IMR-90 (cell line): Measurements from ENCODE around the gene TMED4. TPM values are rescaled to one million over a fixed set of nuclear protein-coding genes. Genes with fewer than 3 reads are reported as not detected.
"Not testable (repeated sequence)": the region's sequence is repeated elsewhere in the genome, so short reads cannot be mapped to it uniquely, and the experiment has no call there.

Experiments used
- ATAC-seq: fragments of 200-7000 bp; cut with Tn5 transposase; 2 replicates; pipeline ENCODE4 v1.9.1; 2020; ENCODE audit warnings: low read depth, mild to moderate bottlenecking, moderate library complexity
- BruUV-seq: library from RNA; stranded (reverse); fragments of 400-500 nt; replicated peaks from 2 replicates; lab custom pipeline; 2021; lab: Mats Ljungman, UMichigan
- CTCF ChIA-PET: fragments of 300-600 bp; formaldehyde crosslinking; extraction: SDS; loops from one replicate; lab custom pipeline; 2021; ENCODE audit warnings: antibody characterized with exemption; lab: Yijun Ruan, JAX
- POLR2A ChIA-PET: fragments of 300-600 bp; sonication (Branson Sonifier 250); formaldehyde crosslinking; loops from one replicate; lab custom pipeline; 2022; ENCODE audit warnings: antibody characterized with exemption; ENCODE audit not compliant: unreplicated experiment; lab: Charles Lee
- DNase-seq: peaks from one replicate; pipeline ENCODE4 v3.0.0; 2013
- H2AFZ ChIP-seq: replicated peaks from 2 replicates; pipeline ENCODE3; 2013; ENCODE audit warnings: low read length, mild to moderate bottlenecking; ENCODE audit not compliant: poor library complexity
- H2AK5ac ChIP-seq: 2 replicates; pipeline ENCODE4 v1.6.1; 2013; ENCODE audit warnings: low read depth, low read length, inconsistent platforms
- H2AK9ac ChIP-seq: replicated peaks from 2 replicates; pipeline ENCODE3; 2013; ENCODE audit warnings: mild to moderate bottlenecking, low read depth, low read length, moderate library complexity; ENCODE audit not compliant: poor library complexity
- H2BK120ac ChIP-seq: 2 replicates; pipeline ENCODE4 v1.6.1; 2013; ENCODE audit warnings: low read depth, low read length, inconsistent platforms
- H2BK15ac ChIP-seq: 3 replicates; pipeline ENCODE4 v1.6.1; 2013; ENCODE audit warnings: low read depth, low read length, inconsistent platforms
- H2BK20ac ChIP-seq: 2 replicates; pipeline ENCODE4 v1.6.1; 2013; ENCODE audit warnings: low read depth, mild to moderate bottlenecking, inconsistent platforms, low read length, moderate library complexity
- H2BK5ac ChIP-seq: 2 replicates; pipeline ENCODE4 v1.6.1; 2013; ENCODE audit warnings: mild to moderate bottlenecking, low read depth, low read length, inconsistent platforms; ENCODE audit not compliant: poor library complexity, severe bottlenecking
- H3K14ac ChIP-seq: replicated peaks from 2 replicates; pipeline ENCODE4 v1.6.1; 2013; ENCODE audit warnings: low read depth, low read length, inconsistent platforms
- H3K18ac ChIP-seq: 2 replicates; pipeline ENCODE4 v1.6.1; 2013; ENCODE audit warnings: low read depth, low read length, control low read depth
- H3K23ac ChIP-seq: 2 replicates; pipeline ENCODE4 v1.6.1; 2013; ENCODE audit warnings: low read depth, low read length, inconsistent platforms
- H3K27ac ChIP-seq: 2 replicates; pipeline ENCODE4 v1.5.1; 2013; ENCODE audit warnings: mild to moderate bottlenecking, control low read depth, low read length; ENCODE audit not compliant: insufficient read depth
- H3K27me3 ChIP-seq: 2 replicates; pipeline ENCODE4 v1.6.1; 2013; ENCODE audit warnings: low read length; ENCODE audit not compliant: control insufficient read depth, insufficient read depth
- H3K36me3 ChIP-seq: 2 replicates; pipeline ENCODE4 v1.6.1; 2013; ENCODE audit warnings: low read length, mixed read lengths; ENCODE audit not compliant: control insufficient read depth, insufficient read depth
- H3K4ac ChIP-seq: 2 replicates; pipeline ENCODE4 v1.6.1; 2013; ENCODE audit warnings: low read depth, low read length, inconsistent platforms
- H3K4me1 ChIP-seq: 2 replicates; pipeline ENCODE4 v1.6.1; 2013; ENCODE audit warnings: low read length, mixed read lengths; ENCODE audit not compliant: control insufficient read depth, insufficient read depth
- H3K4me2 ChIP-seq: 2 replicates; pipeline ENCODE4 v1.6.1; 2013; ENCODE audit warnings: low read depth, mild to moderate bottlenecking, control low read depth, low read length, moderate library complexity
- H3K4me3 ChIP-seq: 2 replicates; pipeline ENCODE4 v1.5.1; 2013; ENCODE audit warnings: low read depth, mild to moderate bottlenecking, control low read depth, low read length, moderate library complexity; ENCODE audit not compliant: insufficient read depth
- H3K56ac ChIP-seq: 2 replicates; pipeline ENCODE4 v1.6.1; 2013; ENCODE audit warnings: low read length, inconsistent platforms; ENCODE audit not compliant: insufficient read depth; ENCODE audit errors: extremely low read depth
- H3K79me1 ChIP-seq, 2 experiments: 2 replicates each; pipeline ENCODE4 v1.6.1; 2013; ENCODE audit warnings: low read length in 2 of 2, inconsistent platforms in 1 of 2, low read depth in 1 of 2
- H3K9ac ChIP-seq: 2 replicates; pipeline ENCODE4 v1.6.1; 2013; ENCODE audit warnings: low read depth, low read length, control low read depth
- H3K9me1 ChIP-seq: 2 replicates; pipeline ENCODE4 v1.6.1; 2013; ENCODE audit warnings: low read length, inconsistent platforms; ENCODE audit not compliant: insufficient read depth
- H3K9me3 ChIP-seq: 2 replicates; pipeline ENCODE4 v1.6.1; 2013; ENCODE audit warnings: low read length; ENCODE audit not compliant: control insufficient read depth, insufficient read depth
- H4K20me1 ChIP-seq: 2 replicates; pipeline ENCODE4 v1.6.1; 2013; ENCODE audit warnings: low read length, inconsistent platforms; ENCODE audit not compliant: insufficient read depth
- H4K5ac ChIP-seq: 2 replicates; pipeline ENCODE4 v1.6.1; 2013; ENCODE audit warnings: mild to moderate bottlenecking, low read depth, low read length, control low read depth
- H4K8ac ChIP-seq, 2 experiments: 2 replicates each; pipeline ENCODE4 v1.6.1; 2013; ENCODE audit warnings: low read depth in 2 of 2, low read length in 2 of 2, control low read depth in 1 of 2, inconsistent platforms in 1 of 2
- H4K91ac ChIP-seq: 2 replicates; pipeline ENCODE4 v1.6.1; 2013; ENCODE audit warnings: low read depth, low read length, inconsistent platforms; ENCODE audit not compliant: insufficient read depth
- WGBS, 2 experiments: methylation state at CpG; one replicate each; pipeline versions ENCODE4 v1.1.5 to v1.1.7; 2013; ENCODE audit warnings: missing lambda C conversion rate in 2 of 2; ENCODE audit not compliant: insufficient read length in 1 of 2; ENCODE audit errors: extremely low coverage in 2 of 2; 5-methylcytosine and 5-hydroxymethylcytosine counted together
- dilution Hi-C: fragments of 300-500 bp; cut with HindIII; formaldehyde crosslinking; loops from one replicate; pipeline ENCODE4 v1.14.3; 2018; ENCODE audit warnings: low sequenced_read_pairs; ENCODE audit not compliant: unreplicated experiment
- in situ Hi-C: fragments of 300-500 bp; cut with MboI; formaldehyde crosslinking; loops from 3 replicates; pipeline ENCODE4 v1.14.3; 2019; ENCODE audit warnings: low sequenced_read_pairs, inconsistent platforms, mixed read lengths
- intact Hi-C: fragments of 100-400 bp; cut with micrococcal nuclease; formaldehyde crosslinking; loops from 2 replicates; pipeline ENCODE4 v1.10.0; 2022
- polyA plus RNA-seq, 3 experiments: library from polyadenylated mRNA; depleted of rRNA; stranded (reverse); fragments of >200 nt; gene quantifications; 2 replicates each; pipeline ENCODE4 v1.2.3, GENCODE V29; 2012; ENCODE audit warnings: low replicate concordance in 1 of 3
- total RNA-seq: library from RNA; depleted of rRNA; stranded (reverse); fragments of >200 nt; gene quantifications from 2 replicates; pipeline ENCODE4 v1.2.3, GENCODE V29; 2012

TMED4 gene
- total and polyA plus RNA-seq, 2 of the 4 experiments (the other 2 are of a cell fraction): 58.6 to 92.7 TPM

DNA sequence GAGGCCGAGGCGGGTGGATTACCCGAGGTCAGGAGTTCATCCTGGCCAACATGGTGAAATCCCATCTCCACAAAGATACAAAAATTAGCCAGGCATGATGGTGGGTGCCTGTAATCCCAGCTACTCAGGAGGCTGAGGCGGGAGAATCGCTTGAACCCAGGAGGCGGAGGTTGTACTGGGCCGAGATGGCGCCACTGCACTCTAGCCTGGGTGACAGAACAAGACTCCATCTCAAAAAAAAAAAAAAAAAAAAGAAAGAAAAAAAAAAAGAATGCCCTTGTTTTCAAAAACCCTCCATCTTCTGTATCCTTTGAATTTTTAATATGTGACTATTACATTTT lies 19.4 kb downstream of the TMED4 start:
- BruUV-seq, H3K56ac ChIP-seq, H4K8ac ChIP-seq, H3K9me1 ChIP-seq, CTCF ChIA-PET, H3K4me3 ChIP-seq, intact Hi-C loops, H2BK5ac ChIP-seq, H2AFZ ChIP-seq, H2BK20ac ChIP-seq, H4K91ac ChIP-seq, H3K9ac ChIP-seq, H4K5ac ChIP-seq, H2AK5ac ChIP-seq, H3K9me3 ChIP-seq, H3K4me2 ChIP-seq, dilution Hi-C loops, DNase-seq, H2BK15ac ChIP-seq, H3K14ac ChIP-seq, H3K27ac ChIP-seq, H3K23ac ChIP-seq, ATAC-seq, POLR2A ChIA-PET, H3K27me3 ChIP-seq, H3K4me1 ChIP-seq, H3K18ac ChIP-seq, H3K4ac ChIP-seq, H2BK120ac ChIP-seq: not testable (repeated sequence)
- no CpG with 5 or more reads among the region's 8 CpGs for WGBS, 2 experiments
- Histone ChIP-seq H3K36me3 (peaks cover 31% of the 10 kb centered on the region), H2AK9ac (peak overlapping the region; percentile 68), H4K20me1 (peaks cover 20% of the 10 kb centered on the region), H3K79me1 (peaks cover 0 to 18% of the 10 kb centered on the region in 2 experiments; a peak in 2 of 4 replicates)
- in situ Hi-C loops: loop anchor here (10.0 kb wide), 1 partner anchor 318 kb away; no protein-coding TSS in a partner anchor
